IMR-90 (cell line): ENCODE measurements around the gene RASIP1. TPM values are rescaled to one million over a fixed set of nuclear protein-coding genes. Genes with fewer than 3 reads are reported as not detected.

Source experiments
- ATAC-seq: fragments of 200-7000 bp; cut with Tn5 transposase; 2 replicates; pipeline ENCODE4 v1.9.1; 2020; ENCODE audit warnings: low read depth, mild to moderate bottlenecking, moderate library complexity
- BruUV-seq: library from RNA; stranded (reverse); fragments of 400-500 nt; replicated peaks from 2 replicates; lab custom pipeline; 2021; lab: Mats Ljungman, UMichigan
- CTCF ChIA-PET: fragments of 300-600 bp; formaldehyde crosslinking; extraction: SDS; loops from one replicate; lab custom pipeline; 2021; ENCODE audit warnings: antibody characterized with exemption; lab: Yijun Ruan, JAX
- POLR2A ChIA-PET: fragments of 300-600 bp; sonication (Branson Sonifier 250); formaldehyde crosslinking; loops from one replicate; lab custom pipeline; 2022; ENCODE audit warnings: antibody characterized with exemption; ENCODE audit not compliant: unreplicated experiment; lab: Charles Lee
- DNase-seq: peaks from one replicate; pipeline ENCODE4 v3.0.0; 2013
- H2AFZ ChIP-seq: replicated peaks from 2 replicates; pipeline ENCODE3; 2013; ENCODE audit warnings: low read length, mild to moderate bottlenecking; ENCODE audit not compliant: poor library complexity
- H2AK5ac ChIP-seq: 2 replicates; pipeline ENCODE4 v1.6.1; 2013; ENCODE audit warnings: low read depth, low read length, inconsistent platforms
- H2AK9ac ChIP-seq: replicated peaks from 2 replicates; pipeline ENCODE3; 2013; ENCODE audit warnings: mild to moderate bottlenecking, low read depth, low read length, moderate library complexity; ENCODE audit not compliant: poor library complexity
- H2BK120ac ChIP-seq: 2 replicates; pipeline ENCODE4 v1.6.1; 2013; ENCODE audit warnings: low read depth, low read length, inconsistent platforms
- H2BK15ac ChIP-seq: 3 replicates; pipeline ENCODE4 v1.6.1; 2013; ENCODE audit warnings: low read depth, low read length, inconsistent platforms
- H2BK20ac ChIP-seq: 2 replicates; pipeline ENCODE4 v1.6.1; 2013; ENCODE audit warnings: low read depth, mild to moderate bottlenecking, inconsistent platforms, low read length, moderate library complexity
- H2BK5ac ChIP-seq: 2 replicates; pipeline ENCODE4 v1.6.1; 2013; ENCODE audit warnings: mild to moderate bottlenecking, low read depth, low read length, inconsistent platforms; ENCODE audit not compliant: poor library complexity, severe bottlenecking
- H3K14ac ChIP-seq: replicated peaks from 2 replicates; pipeline ENCODE4 v1.6.1; 2013; ENCODE audit warnings: low read depth, low read length, inconsistent platforms
- H3K18ac ChIP-seq: 2 replicates; pipeline ENCODE4 v1.6.1; 2013; ENCODE audit warnings: low read depth, low read length, control low read depth
- H3K23ac ChIP-seq: 2 replicates; pipeline ENCODE4 v1.6.1; 2013; ENCODE audit warnings: low read depth, low read length, inconsistent platforms
- H3K27ac ChIP-seq: 2 replicates; pipeline ENCODE4 v1.5.1; 2013; ENCODE audit warnings: mild to moderate bottlenecking, control low read depth, low read length; ENCODE audit not compliant: insufficient read depth
- H3K27me3 ChIP-seq: 2 replicates; pipeline ENCODE4 v1.6.1; 2013; ENCODE audit warnings: low read length; ENCODE audit not compliant: control insufficient read depth, insufficient read depth
- H3K36me3 ChIP-seq: 2 replicates; pipeline ENCODE4 v1.6.1; 2013; ENCODE audit warnings: low read length, mixed read lengths; ENCODE audit not compliant: control insufficient read depth, insufficient read depth
- H3K4ac ChIP-seq: 2 replicates; pipeline ENCODE4 v1.6.1; 2013; ENCODE audit warnings: low read depth, low read length, inconsistent platforms
- H3K4me1 ChIP-seq: 2 replicates; pipeline ENCODE4 v1.6.1; 2013; ENCODE audit warnings: low read length, mixed read lengths; ENCODE audit not compliant: control insufficient read depth, insufficient read depth
- H3K4me2 ChIP-seq: 2 replicates; pipeline ENCODE4 v1.6.1; 2013; ENCODE audit warnings: low read depth, mild to moderate bottlenecking, control low read depth, low read length, moderate library complexity
- H3K4me3 ChIP-seq: 2 replicates; pipeline ENCODE4 v1.5.1; 2013; ENCODE audit warnings: low read depth, mild to moderate bottlenecking, control low read depth, low read length, moderate library complexity; ENCODE audit not compliant: insufficient read depth
- H3K56ac ChIP-seq: 2 replicates; pipeline ENCODE4 v1.6.1; 2013; ENCODE audit warnings: low read length, inconsistent platforms; ENCODE audit not compliant: insufficient read depth; ENCODE audit errors: extremely low read depth
- H3K79me1 ChIP-seq, 2 experiments: 2 replicates each; pipeline ENCODE4 v1.6.1; 2013; ENCODE audit warnings: low read length in 2 of 2, inconsistent platforms in 1 of 2, low read depth in 1 of 2
- H3K9ac ChIP-seq: 2 replicates; pipeline ENCODE4 v1.6.1; 2013; ENCODE audit warnings: low read depth, low read length, control low read depth
- H3K9me1 ChIP-seq: 2 replicates; pipeline ENCODE4 v1.6.1; 2013; ENCODE audit warnings: low read length, inconsistent platforms; ENCODE audit not compliant: insufficient read depth
- H3K9me3 ChIP-seq: 2 replicates; pipeline ENCODE4 v1.6.1; 2013; ENCODE audit warnings: low read length; ENCODE audit not compliant: control insufficient read depth, insufficient read depth
- H4K20me1 ChIP-seq: 2 replicates; pipeline ENCODE4 v1.6.1; 2013; ENCODE audit warnings: low read length, inconsistent platforms; ENCODE audit not compliant: insufficient read depth
- H4K5ac ChIP-seq: 2 replicates; pipeline ENCODE4 v1.6.1; 2013; ENCODE audit warnings: mild to moderate bottlenecking, low read depth, low read length, control low read depth
- H4K8ac ChIP-seq, 2 experiments: 2 replicates each; pipeline ENCODE4 v1.6.1; 2013; ENCODE audit warnings: low read depth in 2 of 2, low read length in 2 of 2, control low read depth in 1 of 2, inconsistent platforms in 1 of 2
- H4K91ac ChIP-seq: 2 replicates; pipeline ENCODE4 v1.6.1; 2013; ENCODE audit warnings: low read depth, low read length, inconsistent platforms; ENCODE audit not compliant: insufficient read depth
- MAFK ChIP-seq: IDR thresholded peaks from 2 replicates; pipeline ENCODE4 v1.6.1; 2012; ENCODE audit warnings: low read depth, low read length, improper control_type of control experiment
- RCOR1 ChIP-seq: IDR thresholded peaks from 2 replicates; pipeline ENCODE4 v1.6.1; 2012; ENCODE audit warnings: mild to moderate bottlenecking, low read length, improper control_type of control experiment; ENCODE audit not compliant: insufficient replicate concordance
- WGBS, 2 experiments: methylation state at CpG; one replicate each; pipeline versions ENCODE4 v1.1.5 to v1.1.7; 2013; ENCODE audit warnings: missing lambda C conversion rate in 2 of 2; ENCODE audit not compliant: insufficient read length in 1 of 2; ENCODE audit errors: extremely low coverage in 2 of 2; 5-methylcytosine and 5-hydroxymethylcytosine counted together
- dilution Hi-C: fragments of 300-500 bp; cut with HindIII; formaldehyde crosslinking; loops from one replicate; pipeline ENCODE4 v1.14.3; 2018; ENCODE audit warnings: low sequenced_read_pairs; ENCODE audit not compliant: unreplicated experiment
- in situ Hi-C: fragments of 300-500 bp; cut with MboI; formaldehyde crosslinking; loops from 3 replicates; pipeline ENCODE4 v1.14.3; 2019; ENCODE audit warnings: low sequenced_read_pairs, inconsistent platforms, mixed read lengths
- intact Hi-C: fragments of 100-400 bp; cut with micrococcal nuclease; formaldehyde crosslinking; loops from 2 replicates; pipeline ENCODE4 v1.10.0; 2022
- polyA plus RNA-seq, 3 experiments: library from polyadenylated mRNA; depleted of rRNA; stranded (reverse); fragments of >200 nt; gene quantifications; 2 replicates each; pipeline ENCODE4 v1.2.3, GENCODE V29; 2012; ENCODE audit warnings: low replicate concordance in 1 of 3
- total RNA-seq: library from RNA; depleted of rRNA; stranded (reverse); fragments of >200 nt; gene quantifications from 2 replicates; pipeline ENCODE4 v1.2.3, GENCODE V29; 2012

Gene RASIP1
- total and polyA plus RNA-seq, 2 of the 4 experiments (the other 2 are of a cell fraction), result 0.18 to 0.51 TPM

DNA sequence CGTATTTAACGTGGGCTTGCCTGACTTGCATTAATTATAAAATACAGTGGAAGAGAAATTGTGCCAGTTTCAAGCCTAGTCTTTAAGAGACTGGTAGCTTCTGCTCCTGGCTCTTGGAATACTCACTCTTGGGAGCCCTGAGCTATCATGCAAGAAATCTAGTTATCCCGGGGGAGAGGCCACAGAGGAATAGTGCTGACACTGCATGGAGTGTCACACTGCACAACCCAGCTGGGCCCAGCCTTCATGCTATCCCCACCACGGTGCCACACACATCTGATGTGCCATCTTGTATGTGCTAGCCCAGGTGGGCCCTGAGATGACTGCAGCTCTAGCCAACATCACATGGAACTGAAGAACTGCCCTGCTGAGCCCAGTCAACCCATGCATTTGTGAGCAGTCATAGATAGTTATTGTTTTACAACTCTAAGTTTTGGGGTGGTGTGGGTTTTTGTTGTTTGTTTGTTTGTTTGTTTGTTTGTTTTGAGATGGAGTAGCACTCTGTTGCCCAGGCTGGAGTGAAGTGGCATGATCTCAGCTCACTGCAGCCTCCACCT, 29.2 kb downstream of the RASIP1 start:
- peaks cover 6 to 23% of the 10 kb centered on the region in 2 experiments; a peak in 3 of 4 replicates for H3K79me1 ChIP-seq
- no peak overlapping the region for H2BK5ac ChIP-seq
- H2AFZ ChIP-seq, result no peak overlapping the region
- no peak overlapping the region for H3K18ac ChIP-seq
- ChIA-PET POLR2A (no interaction called here), CTCF (no interaction called here)
- no TSS peak for BruUV-seq
- H4K8ac ChIP-seq, result no peak overlapping the region
- H3K4me3 ChIP-seq, result no peak overlapping the region
- peaks cover 2% of the 10 kb centered on the region; the same call in 1 of the 2 replicates for H3K36me3 ChIP-seq
- intact Hi-C loops, result no loop called here
- peaks cover 9% of the 10 kb centered on the region for H3K4me1 ChIP-seq
- no peak overlapping the region for H2AK9ac ChIP-seq
- no peaks in the 10 kb centered on the region for H3K9me3 ChIP-seq
- H2BK20ac ChIP-seq, result no peak overlapping the region
- H3K27ac ChIP-seq, result no peak overlapping the region
- ATAC-seq (no peak), DNase-seq (no peak)
- in situ Hi-C loops, result no loop called here
- H4K91ac ChIP-seq, result no peak overlapping the region
- no peak overlapping the region for H3K14ac ChIP-seq
- H4K5ac ChIP-seq, result no peak overlapping the region
- H3K27me3 ChIP-seq, result no peaks in the 10 kb centered on the region
- no peak overlapping the region for H3K4me2 ChIP-seq
- H2BK15ac ChIP-seq, result no peak overlapping the region
- H3K4ac ChIP-seq, result no peak overlapping the region
- H2BK120ac ChIP-seq, result no peak overlapping the region
- H4K20me1 ChIP-seq, result no peaks in the 10 kb centered on the region
- dilution Hi-C loops, result no loop called here
- no peak overlapping the region for H3K56ac ChIP-seq
- no peaks in the 10 kb centered on the region for H3K9me1 ChIP-seq
- H3K9ac ChIP-seq, result no peak overlapping the region
- no peak overlapping the region for H3K23ac ChIP-seq
- H2AK5ac ChIP-seq, result no peak overlapping the region; the same call in 1 of the 2 replicates
- no CpG with 5 or more reads among the region's 4 CpGs for WGBS, 2 experiments
- TF ChIP-seq RCOR1, result no peak
- peak; percentile 12; the same call in 1 of the 2 replicates for TF ChIP-seq MAFK
